Right lobe of liver (tissue), 6 donors: Measurements from ENCODE around the gene SSBP3. TPM values are rescaled to one million over a fixed set of nuclear protein-coding genes. Genes with fewer than 3 reads are reported as not detected.

Experiments used
- ATAC-seq, 4 donors: fragments of 200-7000 bp; cut with Tn5 transposase; one replicate each; pipeline ENCODE4 v1.9.1; 2020; ENCODE audit warnings: mild to moderate bottlenecking in 4 of 4, moderate library complexity in 4 of 4
- DNase-seq, 3 donors: peaks; one replicate each; pipeline ENCODE4 v3.0.0-alpha.2; 2020
- H3K27ac ChIP-seq, 3 donors: fragments of 200-600 bp; one replicate each; pipeline ENCODE4 v1.8.0; 2022
- H3K27me3 ChIP-seq, 2 donors: fragments of 200-600 bp; one replicate each; pipeline ENCODE4 v1.8.0; 2022
- H3K36me3 ChIP-seq, 4 donors: fragments of 200-600 bp; sonication (generic) in 1 of 4; one replicate each; pipeline versions ENCODE4 v1.5.1 to v1.8.0; 2017 to 2022; ENCODE audit warnings: control low read depth in 1 of 4
- H3K4me1 ChIP-seq, 4 donors: fragments of 200-600 bp; sonication (generic) in 1 of 4; one replicate each; pipeline versions ENCODE4 v1.5.1 to v1.8.0; 2017 to 2022; ENCODE audit warnings: control low read depth in 1 of 4
- H3K4me3 ChIP-seq, 3 donors: fragments of 200-600 bp; one replicate each; pipeline ENCODE4 v1.8.0; 2022
- H3K9me3 ChIP-seq, 4 donors: fragments of 200-600 bp; sonication (generic) in 1 of 4; one replicate each; pipeline versions ENCODE4 v1.5.1 to v1.8.0; 2017 to 2022; ENCODE audit warnings: control low read depth in 1 of 4
- POLR2A ChIP-seq: fragments of 450-650 bp; IDR thresholded peaks from one replicate; pipeline ENCODE4 v1.6.1; 2017; ENCODE audit warnings: antibody characterized with exemption, mild to moderate bottlenecking
- WGBS: methylation state at CpG from one replicate; pipeline ENCODE4 v1.1.6; 2018; ENCODE audit warnings: low coverage, low lambda C conversion rate; ENCODE audit not compliant: insufficient coverage; ENCODE audit errors: missing lambda C conversion rate; 5-methylcytosine and 5-hydroxymethylcytosine counted together
- intact Hi-C, 2 donors: fragments of 100-400 bp; cut with DNase I; formaldehyde crosslinking; loops; one replicate each; pipeline versions ENCODE4 v1.11.2 to v1.14.1; 2022
- total RNA-seq, 6 experiments: library from RNA; depleted of rRNA in 2 of 6; stranded (reverse); fragments of >200 nt in 2 of 6; fragmentation: NEBNext Ultra II Directional in 3 of 6; extraction: Animal tissue kit (Norgen Biotek cat#: 25700) in 3 of 6; gene quantifications; one replicate each; pipeline versions ENCODE4 v1.1.0 to v1.2.4, GENCODE V29; 2016 to 2023
- TF ChIP-seq, protein P1 (sequence below), 4 donors: fragments of 200-600 bp in 3 of 4; fragments of 450-650 bp in 1 of 4; IDR thresholded peaks; one replicate each; pipeline versions ENCODE4 v1.5.1 to v1.8.0; 2016 to 2022; ENCODE audit warnings: antibody characterized with exemption in 4 of 4, mild to moderate bottlenecking in 2 of 4
- donor health status: DM: no; HTN: yes; CAD: no.
- donor health status: DM: no; HTN: no; CAD: no.
- donor health status: DM: no; HTN: no; CAD: no.
- donor health status: DM: no; HTN: yes; CAD: no.
- donor health status: DM: no; HTN: yes; CAD: no.

SSBP3 gene
- total RNA-seq, 6 experiments from 2014 or later = 19.4 to 34.1 (median 24.4) TPM

DNA sequence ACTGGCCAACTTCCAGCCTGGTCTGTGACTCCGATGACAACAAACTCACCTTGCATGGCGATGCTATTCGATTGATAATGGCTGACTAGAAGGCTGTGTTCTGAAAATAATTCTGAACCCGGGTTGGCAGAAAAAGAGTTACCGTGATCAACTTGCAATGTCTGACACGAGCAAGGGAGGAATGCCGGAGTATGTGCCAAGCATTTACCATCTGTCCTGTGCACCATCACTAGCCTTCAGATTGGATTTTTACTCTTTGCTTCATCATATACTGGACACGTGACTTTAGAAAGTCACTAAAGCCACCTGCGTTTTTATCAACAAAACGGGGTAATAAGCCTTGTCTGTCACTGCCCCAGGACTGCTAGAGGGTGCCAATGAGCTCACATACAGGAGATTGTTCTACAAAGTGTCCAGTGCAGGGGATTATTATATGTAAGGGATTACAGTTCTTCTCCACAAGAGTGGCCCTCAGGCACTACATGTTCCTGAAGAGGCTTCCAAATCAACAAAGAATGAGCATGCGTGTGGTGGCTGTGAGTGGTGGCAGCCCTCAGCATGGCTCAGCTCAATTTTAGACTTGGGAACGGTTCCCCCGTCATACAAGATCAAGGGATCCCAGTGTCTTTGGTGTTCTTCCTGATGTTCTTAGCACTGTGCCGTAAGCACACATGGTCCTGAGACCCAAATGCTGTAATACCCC lies 35.8 kb downstream of the SSBP3 start:
- ATAC-seq = no peak
- no peak for DNase-seq
- H3K27ac ChIP-seq = no peak overlapping the region
- intact Hi-C loops = no loop called here
- TF ChIP-seq, protein P1, sequence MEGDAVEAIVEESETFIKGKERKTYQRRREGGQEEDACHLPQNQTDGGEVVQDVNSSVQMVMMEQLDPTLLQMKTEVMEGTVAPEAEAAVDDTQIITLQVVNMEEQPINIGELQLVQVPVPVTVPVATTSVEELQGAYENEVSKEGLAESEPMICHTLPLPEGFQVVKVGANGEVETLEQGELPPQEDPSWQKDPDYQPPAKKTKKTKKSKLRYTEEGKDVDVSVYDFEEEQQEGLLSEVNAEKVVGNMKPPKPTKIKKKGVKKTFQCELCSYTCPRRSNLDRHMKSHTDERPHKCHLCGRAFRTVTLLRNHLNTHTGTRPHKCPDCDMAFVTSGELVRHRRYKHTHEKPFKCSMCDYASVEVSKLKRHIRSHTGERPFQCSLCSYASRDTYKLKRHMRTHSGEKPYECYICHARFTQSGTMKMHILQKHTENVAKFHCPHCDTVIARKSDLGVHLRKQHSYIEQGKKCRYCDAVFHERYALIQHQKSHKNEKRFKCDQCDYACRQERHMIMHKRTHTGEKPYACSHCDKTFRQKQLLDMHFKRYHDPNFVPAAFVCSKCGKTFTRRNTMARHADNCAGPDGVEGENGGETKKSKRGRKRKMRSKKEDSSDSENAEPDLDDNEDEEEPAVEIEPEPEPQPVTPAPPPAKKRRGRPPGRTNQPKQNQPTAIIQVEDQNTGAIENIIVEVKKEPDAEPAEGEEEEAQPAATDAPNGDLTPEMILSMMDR (IDR thresholded peaks at IDR 0.05) = no peak
- TF ChIP-seq POLR2A = no peak
- no peaks in the 10 kb centered on the region for H3K36me3 ChIP-seq
- H3K9me3 ChIP-seq = no peaks in the 10 kb centered on the region
- peaks cover 0 to 30% (median 11%) of the 10 kb centered on the region in 4 donors for H3K4me1 ChIP-seq
- 89% methylated on average over 4 of the region's 14 CpGs for WGBS
- no peaks in the 10 kb centered on the region for H3K27me3 ChIP-seq
- no peak overlapping the region for H3K4me3 ChIP-seq

DNA sequence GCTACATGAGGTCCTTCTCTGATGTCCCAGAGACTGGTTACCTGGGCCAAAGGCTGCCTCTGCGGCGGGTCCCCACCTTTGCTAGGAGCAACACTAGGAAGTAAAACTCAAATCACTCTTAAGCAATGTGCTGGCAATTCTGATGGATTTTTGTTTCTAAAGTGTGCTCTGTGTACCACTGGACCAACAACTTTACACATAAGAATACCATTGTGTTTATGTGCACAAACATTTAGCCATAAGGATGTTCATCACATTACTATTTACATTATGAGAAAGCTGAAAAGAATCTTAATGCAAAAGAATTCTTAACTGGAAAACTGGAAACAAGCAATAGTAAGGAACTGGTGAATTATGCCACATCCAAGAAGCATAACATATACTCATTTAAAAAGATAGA lies 38.6 kb downstream of the SSBP3 start:
- H3K4me3 ChIP-seq = no peak overlapping the region
- H3K4me1 ChIP-seq = peaks cover 0 to 35% (median 14%) of the 10 kb centered on the region in 4 donors
- 100% methylated on average over 2 of the region's 2 CpGs for WGBS
- no peaks in the 10 kb centered on the region for H3K9me3 ChIP-seq
- DNase-seq (no peak), ATAC-seq (no peak)
- no peak for TF ChIP-seq POLR2A
- TF ChIP-seq, protein P1 (IDR thresholded peaks at IDR 0.05) = no peak
- no peak overlapping the region for H3K27ac ChIP-seq
- no peaks in the 10 kb centered on the region for H3K27me3 ChIP-seq
- intact Hi-C loops = no loop called here
- no peaks in the 10 kb centered on the region for H3K36me3 ChIP-seq

DNA sequence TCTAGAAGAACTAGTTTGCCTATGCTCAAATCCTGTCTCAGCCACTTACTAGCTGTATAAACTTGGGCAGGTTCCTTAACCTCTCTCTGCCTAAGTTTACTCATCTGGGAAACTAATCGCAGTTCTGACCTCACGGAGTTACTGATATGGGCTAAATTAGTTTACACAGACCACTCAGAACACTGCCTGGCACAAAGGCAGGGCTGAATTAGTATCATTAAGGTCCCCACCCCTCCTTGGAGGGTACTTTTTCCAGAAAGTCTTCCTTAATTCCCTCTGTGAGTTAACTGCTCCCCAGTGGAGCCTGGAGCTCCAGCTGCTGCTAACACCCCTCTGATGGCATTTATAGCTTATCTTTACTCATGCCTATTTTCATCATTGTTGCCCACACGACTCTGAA lies 40.3 kb downstream of the SSBP3 start:
- Histone ChIP-seq H3K4me1 (peaks cover 0 to 18% (median 7%) of the 10 kb centered on the region in 4 donors), H3K27me3 (no peaks in the 10 kb centered on the region), H3K9me3 (no peaks in the 10 kb centered on the region), H3K4me3 (no peak overlapping the region), H3K27ac (peak overlapping the region in 1 of 3 donors; percentile 47), H3K36me3 (no peaks in the 10 kb centered on the region)
- ATAC-seq = no peak
- TF ChIP-seq POLR2A = no peak
- TF ChIP-seq, protein P1 (IDR thresholded peaks at IDR 0.05) = no peak
- intact Hi-C loops = no loop called here
- DNase-seq = no peak
- 96% methylated on average over 3 of the region's 3 CpGs for WGBS

DNA sequence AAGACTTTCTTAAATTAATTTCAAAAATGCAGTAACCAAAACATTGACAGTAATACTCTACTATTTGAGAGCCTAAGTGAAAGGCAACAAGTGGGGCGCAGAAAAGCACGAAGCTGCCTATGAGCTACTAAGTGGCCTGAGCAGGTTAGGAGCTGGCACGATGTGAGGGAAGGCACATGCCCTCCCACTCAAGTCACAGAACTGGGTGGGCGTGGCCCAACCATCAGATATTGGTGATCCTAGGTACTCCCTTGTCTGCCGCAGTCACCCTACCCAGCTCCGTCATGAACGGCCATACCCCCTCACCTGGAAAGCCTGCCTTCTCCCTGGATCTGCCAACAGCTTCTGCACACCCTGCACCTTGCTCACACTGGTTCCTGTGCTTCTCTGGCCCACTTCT lies 40.8 kb downstream of the SSBP3 start:
- H3K27ac ChIP-seq = peak overlapping the region in 1 of 3 donors; percentile 47
- DNase-seq (no peak), ATAC-seq (peak in 3 of 4 donors; percentile 14 to 31 (median 15))
- intact Hi-C loops = no loop called here
- H3K36me3 ChIP-seq = no peaks in the 10 kb centered on the region
- peaks cover 0 to 20% (median 7%) of the 10 kb centered on the region in 4 donors for H3K4me1 ChIP-seq
- no peaks in the 10 kb centered on the region for H3K9me3 ChIP-seq
- WGBS = 71% methylated on average over 4 of the region's 7 CpGs
- H3K4me3 ChIP-seq = no peak overlapping the region
- no peak for TF ChIP-seq POLR2A
- TF ChIP-seq, protein P1 (IDR thresholded peaks at IDR 0.05) = no peak
- no peaks in the 10 kb centered on the region for H3K27me3 ChIP-seq
